Glutamatergic neuron (in vitro differentiated cells): ENCODE data around the gene HBD. TPM values are rescaled to one million over a fixed set of nuclear protein-coding genes. Genes with fewer than 3 reads are reported as not detected.

Source experiments
- DNase-seq: peaks from one replicate; pipeline ENCODE4 v3.0.0; 2022
- H3K27ac Mint-ChIP-seq: one replicate; pipeline ENCODE4 v1.8.0; 2020; ENCODE audit warnings: mild to moderate bottlenecking, mixed read lengths, inconsistent platforms; ENCODE audit not compliant: unreplicated experiment
- H3K27me3 Mint-ChIP-seq: one replicate; pipeline ENCODE4 v1.8.0; 2020; ENCODE audit warnings: mild to moderate bottlenecking, moderate library complexity, mixed read lengths, inconsistent platforms; ENCODE audit not compliant: unreplicated experiment
- H3K36me3 Mint-ChIP-seq: one replicate; pipeline ENCODE4 v1.8.0; 2020; ENCODE audit warnings: mild to moderate bottlenecking, mixed read lengths, inconsistent platforms; ENCODE audit not compliant: unreplicated experiment
- H3K4me1 Mint-ChIP-seq: one replicate; pipeline ENCODE4 v1.8.0; 2020; ENCODE audit warnings: mild to moderate bottlenecking, low read depth, mixed read lengths, inconsistent platforms; ENCODE audit not compliant: unreplicated experiment
- H3K4me3 Mint-ChIP-seq: one replicate; pipeline ENCODE4 v1.8.0; 2020; ENCODE audit warnings: mild to moderate bottlenecking, mixed read lengths, inconsistent platforms; ENCODE audit not compliant: unreplicated experiment
- H3K9me3 Mint-ChIP-seq: one replicate; pipeline ENCODE4 v1.8.0; 2020; ENCODE audit warnings: mild to moderate bottlenecking, moderate library complexity, mixed read lengths, inconsistent platforms; ENCODE audit not compliant: unreplicated experiment
- CTCF ChIP-seq: fragments of 200-600 bp; sonication (generic); IDR thresholded peaks from one replicate; pipeline ENCODE4 v1.5.0; 2021; ENCODE audit not compliant: partially characterized antibody, unreplicated experiment
- total RNA-seq: library from RNA; stranded (reverse); fragmentation: NEBNext Ultra II Directional; extraction: Animal tissue kit (Norgen Biotek cat#: 25700); gene quantifications from one replicate; pipeline ENCODE4 v1.2.1, GENCODE V29; 2021; ENCODE audit not compliant: unreplicated experiment

The HBD gene
- total RNA-seq, 1 donor from 2014 or later = not detected

GRCh38 chr11:5228124-5228523, 6.2 kb downstream of the HBD start:
- TF ChIP-seq CTCF = no peak
- DNase-seq = no peak
- no peaks in the 10 kb centered on the region for H3K27me3 Mint-ChIP-seq
- H3K9me3 Mint-ChIP-seq = no peaks in the 10 kb centered on the region
- H3K36me3 Mint-ChIP-seq = no peaks in the 10 kb centered on the region
- H3K4me3 Mint-ChIP-seq = no peak overlapping the region
- H3K27ac Mint-ChIP-seq = no peak overlapping the region
- no peaks in the 10 kb centered on the region for H3K4me1 Mint-ChIP-seq

- DNase-seq = no peak
Observed at GRCh38 chr11:5227681-5228080, 6.6 kb downstream of the HBD start.

GRCh38 chr11:5226732-5227310, 7.5 kb downstream of the HBD start, which contains the start of gene HBB:
HBB (minus strand) TSS chr11:5227071; CDS start chr11:5227021, 50 bp downstream.
- Mint-ChIP-seq H3K9me3 (peaks cover 3% of the 10 kb centered on the region), H3K4me3 (no peak within 1 kb of the TSS), H3K36me3 (no peaks in the 10 kb centered on the region), H3K27ac (no peak within 1 kb of the TSS), H3K4me1 (no peaks in the 10 kb centered on the region), H3K27me3 (no peaks in the 10 kb centered on the region)
- no peak for DNase-seq
- TF ChIP-seq CTCF = no peak

More at GRCh38 chr11:5227681-5228080, 6.6 kb downstream of the HBD start:
- Mint-ChIP-seq H3K36me3 (no peaks in the 10 kb centered on the region), H3K4me1 (no peaks in the 10 kb centered on the region), H3K27me3 (no peaks in the 10 kb centered on the region), H3K9me3 (no peaks in the 10 kb centered on the region), H3K27ac (no peak overlapping the region), H3K4me3 (no peak overlapping the region)
- TF ChIP-seq CTCF = no peak

GRCh38 chr11:5225480-5225871, 8.8 kb downstream of the HBD start:
- Mint-ChIP-seq H3K4me1 (no peaks in the 10 kb centered on the region), H3K36me3 (no peaks in the 10 kb centered on the region), H3K4me3 (no peak overlapping the region), H3K9me3 (peaks cover 3% of the 10 kb centered on the region), H3K27ac (no peak overlapping the region), H3K27me3 (no peaks in the 10 kb centered on the region)
- no peak for DNase-seq
- TF ChIP-seq CTCF = no peak

- TF ChIP-seq CTCF = no peak
- no peaks in the 10 kb centered on the region for H3K4me1 Mint-ChIP-seq
- DNase-seq = no peak
- H3K27ac Mint-ChIP-seq = no peak overlapping the region
- H3K36me3 Mint-ChIP-seq = no peaks in the 10 kb centered on the region
- H3K27me3 Mint-ChIP-seq = no peaks in the 10 kb centered on the region
- peaks cover 5% of the 10 kb centered on the region for H3K9me3 Mint-ChIP-seq
- H3K4me3 Mint-ChIP-seq = no peak overlapping the region
Observed at GRCh38 chr11:5224538-5225479, 9.5 kb downstream of the HBD start.
